VCaP (cell line): Measurements from ENCODE around the gene DPPA2.

Experiments used
- H3K27ac ChIP-seq: fragments of 450-650 bp; 2 replicates; pipeline ENCODE4 v1.5.1; 2017
- CTCF ChIP-seq: fragments of 450-650 bp; conservative IDR thresholded peaks from 2 replicates; pipeline ENCODE4 v1.5.1; 2017; ENCODE audit warnings: mild to moderate bottlenecking, moderate library complexity

DPPA2 gene

GRCh38 chr3:109338322-109338721 lies 22.0 kb upstream of the DPPA2 start:
- TF ChIP-seq CTCF: no peak
- no peak overlapping the region for H3K27ac ChIP-seq

DNA sequence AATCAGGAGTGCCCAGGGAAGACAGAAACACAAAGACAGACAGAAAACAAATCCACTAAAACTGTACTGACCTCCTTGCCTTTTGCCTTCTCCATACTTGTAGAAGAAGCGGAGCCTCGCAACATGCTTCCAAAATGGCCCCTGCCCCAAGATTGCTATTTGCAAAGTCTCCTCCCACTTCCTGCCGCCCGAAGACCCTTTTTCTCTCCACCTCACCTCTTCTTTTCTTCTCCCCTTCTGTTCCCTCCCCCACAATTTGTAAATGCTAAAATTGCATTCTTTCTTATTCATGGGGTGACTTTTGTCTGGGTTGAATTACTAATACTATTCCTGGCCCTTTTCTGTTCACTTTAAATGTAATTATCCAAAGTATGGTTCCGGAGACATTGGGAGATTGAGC lies 21.1 kb upstream of the DPPA2 start, which contains the start of gene DPPA4:
Gene DPPA4 (minus strand): TSS at position 154 of the 400 bp plus-strand sequence. CDS start 29 bp downstream, at position 125.
- no peak within 1 kb of the TSS for H3K27ac ChIP-seq
- no peak for TF ChIP-seq CTCF

DNA sequence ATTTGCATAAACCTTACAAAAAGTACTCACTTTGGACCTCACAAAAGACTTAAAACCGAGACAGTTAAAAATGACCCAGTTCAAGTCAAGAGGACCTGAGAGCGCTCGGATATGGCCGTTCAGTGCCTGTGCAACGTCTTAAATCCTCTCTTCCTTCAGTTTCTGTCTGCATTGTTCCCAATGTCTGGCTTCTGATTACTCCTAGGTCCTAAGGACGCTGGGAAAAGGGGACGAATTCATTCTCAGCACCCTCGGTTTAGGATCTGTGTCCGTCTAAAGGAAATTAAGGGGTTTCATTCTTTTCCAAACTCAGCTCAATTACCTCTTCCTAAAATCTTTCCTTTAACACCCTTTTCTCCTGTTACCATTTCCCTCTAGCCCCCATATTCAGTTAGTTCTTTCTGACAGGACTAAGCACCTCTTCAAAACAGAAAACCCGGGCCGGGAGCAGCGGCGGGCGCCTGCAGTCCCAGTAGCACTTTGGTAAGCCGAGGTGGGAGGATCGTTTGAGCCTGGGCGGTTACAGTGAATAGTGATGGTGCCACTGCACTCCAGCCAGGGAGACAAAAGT lies 20.1 kb upstream of the DPPA2 start:
- no peak overlapping the region for H3K27ac ChIP-seq
- TF ChIP-seq CTCF: no peak

DNA sequence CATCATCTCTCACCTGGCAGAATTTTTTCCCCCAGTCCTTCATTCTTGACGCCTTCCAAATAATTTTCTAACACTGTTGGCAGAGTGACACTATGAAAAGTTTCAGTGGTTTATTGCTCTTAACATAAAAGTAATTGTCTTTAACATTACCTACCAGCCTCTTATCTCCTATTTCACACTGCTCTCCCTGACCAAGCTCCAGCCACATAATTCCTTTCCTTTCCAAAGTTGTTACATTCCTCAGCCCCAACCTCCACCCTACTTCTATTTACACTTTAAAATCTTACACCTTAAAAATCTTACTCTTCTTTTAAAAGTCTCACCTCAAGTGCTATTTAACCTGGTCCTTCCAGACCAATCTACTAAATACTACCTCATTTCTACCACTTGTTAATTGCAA lies 18.3 kb upstream of the DPPA2 start:
- no peak for TF ChIP-seq CTCF
- no peak overlapping the region for H3K27ac ChIP-seq

DNA sequence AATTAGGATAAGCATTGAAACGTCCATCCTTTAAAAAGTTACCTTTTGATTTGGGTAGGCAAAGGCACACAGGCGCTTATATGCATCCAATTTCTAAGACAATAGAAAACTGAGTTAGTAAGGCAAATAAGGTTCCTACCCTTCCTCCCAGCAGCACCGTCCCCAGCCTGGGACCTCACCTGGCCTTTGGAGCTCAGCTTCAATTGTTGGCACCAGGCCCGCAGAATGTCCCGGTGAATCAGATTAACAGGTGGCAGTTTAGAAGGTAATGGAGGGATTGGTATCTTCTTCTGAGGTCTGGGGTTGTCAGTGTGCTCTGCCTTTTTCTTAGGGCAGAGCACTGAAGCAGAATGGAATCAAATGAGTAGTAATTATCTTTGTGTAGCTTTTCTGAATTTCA lies 15.4 kb upstream of the DPPA2 start:
- TF ChIP-seq CTCF: no peak
- no peak overlapping the region for H3K27ac ChIP-seq

DNA sequence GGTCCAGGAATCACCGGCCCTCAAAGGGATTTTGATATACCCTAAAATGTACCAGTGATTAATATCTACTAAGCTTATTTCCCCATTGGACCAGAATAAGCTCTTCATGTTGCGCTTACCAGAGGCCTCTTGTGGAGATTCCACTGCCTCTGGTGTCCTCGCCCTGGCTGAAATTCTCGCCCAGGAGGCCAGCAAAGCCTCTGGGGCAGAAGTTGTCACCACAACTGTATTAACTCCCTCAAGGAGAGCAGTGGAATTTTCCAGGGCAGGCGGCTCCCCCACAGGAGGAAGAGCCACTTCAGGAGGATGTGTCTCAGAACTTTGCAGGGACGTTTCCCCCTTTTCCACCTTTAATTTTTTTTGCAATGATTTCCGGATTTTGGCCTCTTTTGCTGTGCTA lies 14.1 kb upstream of the DPPA2 start:
- no peak overlapping the region for H3K27ac ChIP-seq
- TF ChIP-seq CTCF: no peak

DNA sequence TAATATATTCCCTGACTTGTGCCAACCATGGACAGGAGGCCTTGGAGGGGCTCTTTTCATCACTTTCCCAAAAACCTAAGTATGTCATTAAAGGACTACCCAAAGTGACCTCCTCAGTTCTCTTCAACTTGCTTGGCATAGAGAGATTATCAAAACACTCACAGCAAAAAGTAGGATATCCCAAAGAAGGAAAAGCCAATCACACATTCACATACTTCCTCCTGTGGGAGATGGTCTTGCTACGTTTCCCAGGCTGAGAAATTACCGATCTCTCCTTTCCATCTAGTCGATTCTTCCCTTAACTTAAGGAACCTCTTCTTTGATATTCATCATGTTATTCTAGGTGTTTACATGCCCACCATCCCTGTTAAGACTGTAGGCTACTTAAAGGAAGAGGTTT lies 11.9 kb upstream of the DPPA2 start:
- H3K27ac ChIP-seq: no peak overlapping the region
- TF ChIP-seq CTCF: no peak
